PC-3 (cell line): ENCODE measurements around the gene RSAD1. TPM values are rescaled to one million over a fixed set of nuclear protein-coding genes. Genes with fewer than 3 reads are reported as not detected.
A peak's percentile ranks its signal among the peaks of the same experiment; 100 is the strongest.

Experiments used
- ATAC-seq: fragments of 200-7000 bp; cut with Tn5 transposase; 2 replicates; pipeline ENCODE4 v1.9.1; 2020; ENCODE audit warnings: mild to moderate bottlenecking, moderate library complexity
- BruUV-seq: library from RNA; stranded (reverse); fragments of 400-500 nt; replicated peaks from 2 replicates; lab custom pipeline; 2021; lab: Mats Ljungman, UMichigan
- CTCF ChIA-PET: fragments of 300-600 bp; sonication (Branson Sonifier 250); formaldehyde crosslinking; loops from one replicate; lab custom pipeline; 2022; ENCODE audit warnings: antibody characterized with exemption; lab: Charles Lee
- POLR2A ChIA-PET: fragments of 300-600 bp; sonication (Branson Sonifier 250); formaldehyde crosslinking; loops from one replicate; lab custom pipeline; 2022; ENCODE audit warnings: antibody characterized with exemption; ENCODE audit not compliant: unreplicated experiment; lab: Charles Lee
- DNase-seq: peaks from one replicate; pipeline ENCODE4 v3.0.0-alpha.2; 2015
- H2AFZ ChIP-seq: fragments of 300-600 bp; sonication (generic); 2 replicates; pipeline ENCODE4 v1.6.0; 2016; ENCODE audit warnings: antibody characterized with exemption, low read length
- H3F3A ChIP-seq: fragments of 300-600 bp; sonication (generic); one replicate; pipeline ENCODE4 v1.6.0; 2017; ENCODE audit warnings: antibody characterized with exemption, low read length, control low read depth, mild to moderate bottlenecking; ENCODE audit not compliant: unreplicated experiment
- H3K27ac ChIP-seq: fragments of 300-600 bp; sonication (generic); 2 replicates; pipeline ENCODE4 v1.5.1; 2016; ENCODE audit warnings: mild to moderate bottlenecking, low read length
- H3K27me3 ChIP-seq: fragments of 300-600 bp; sonication (generic); 2 replicates; pipeline ENCODE4 v1.6.1; 2016; ENCODE audit warnings: low read length, mixed read lengths
- H3K36me3 ChIP-seq: fragments of 300-600 bp; sonication (generic); 2 replicates; pipeline ENCODE4 v1.6.1; 2016; ENCODE audit warnings: low read depth, mixed run types, low read length, mixed read lengths
- H3K4me1 ChIP-seq: fragments of 300-600 bp; sonication (generic); 2 replicates; pipeline ENCODE4 v1.5.1; 2016; ENCODE audit warnings: low read length; ENCODE audit not compliant: insufficient read depth
- H3K4me2 ChIP-seq: fragments of 300-600 bp; sonication (generic); 2 replicates; pipeline ENCODE4 v1.6.0; 2016; ENCODE audit warnings: low read length
- H3K4me3 ChIP-seq: fragments of 300-600 bp; sonication (generic); 2 replicates; pipeline ENCODE4 v1.5.1; 2016; ENCODE audit warnings: mild to moderate bottlenecking, low read length, mixed read lengths
- H3K79me2 ChIP-seq: fragments of 300-600 bp; sonication (generic); 2 replicates; pipeline ENCODE4 v1.6.1; 2017; ENCODE audit warnings: low read length, mixed read lengths
- H3K9ac ChIP-seq: fragments of 300-600 bp; sonication (generic); 2 replicates; pipeline ENCODE4 v1.6.0; 2016; ENCODE audit warnings: mild to moderate bottlenecking, low read length
- H3K9me2 ChIP-seq: fragments of 300-600 bp; sonication (generic); replicated peaks from 2 replicates; pipeline ENCODE4 v1.6.1; 2016; ENCODE audit warnings: mixed run types, low read length, mixed read lengths
- H3K9me3 ChIP-seq: fragments of 300-600 bp; sonication (generic); 2 replicates; pipeline ENCODE4 v1.6.1; 2016; ENCODE audit warnings: low read length, mixed read lengths
- H4K20me1 ChIP-seq: fragments of 300-600 bp; sonication (generic); 2 replicates; pipeline ENCODE4 v1.6.1; 2016; ENCODE audit warnings: low read length, mixed read lengths
- CTCF ChIP-seq: fragments of 300-600 bp; sonication (generic); conservative IDR thresholded peaks from 2 replicates; pipeline ENCODE4 v1.5.1; 2017; ENCODE audit warnings: antibody characterized with exemption, low read depth, mild to moderate bottlenecking, low read length
- EZH2 ChIP-seq: fragments of 300-600 bp; sonication (generic); IDR thresholded peaks from one replicate; pipeline ENCODE4 v1.6.1; 2017; ENCODE audit warnings: antibody characterized with exemption, mild to moderate bottlenecking, low read length; ENCODE audit not compliant: unreplicated experiment
- EZH2phosphoT487 ChIP-seq: fragments of 300-600 bp; sonication (generic); IDR thresholded peaks from 2 replicates; pipeline ENCODE4 v1.6.1; 2018; ENCODE audit warnings: mild to moderate bottlenecking, antibody characterized with exemption, low read length, borderline replicate concordance
- intact Hi-C: fragments of 100-400 bp; cut with micrococcal nuclease; formaldehyde crosslinking; loops from 2 replicates; pipeline ENCODE4 v1.9.0; 2023
- total RNA-seq: library from RNA; depleted of rRNA; stranded (reverse); fragments of >200 nt; gene quantifications from 2 replicates; pipeline ENCODE4 v1.2.3, GENCODE V29; 2014

Gene RSAD1
- total RNA-seq, 1 experiment from 2014 or later = 37.7 TPM

- no peak overlapping the region for H3K4me3 ChIP-seq
- H3K27me3 ChIP-seq = no peaks in the 10 kb centered on the region
- H3F3A ChIP-seq = no peaks in the 10 kb centered on the region
- no peak for ATAC-seq
- intact Hi-C loops = no loop called here
- no peak for DNase-seq
- H3K9ac ChIP-seq = no peak overlapping the region
- no peaks in the 10 kb centered on the region for H3K9me3 ChIP-seq
- H3K4me1 ChIP-seq = peaks cover 15% of the 10 kb centered on the region
- ChIA-PET POLR2A (no interaction called here), CTCF (interaction anchor here (0.5 kb wide), 1 partner anchor 9 kb away, joined by 6 read pairs; no protein-coding TSS in a partner anchor)
- BruUV-seq = no TSS peak
- no peak for TF ChIP-seq EZH2
- no peak for TF ChIP-seq CTCF
- no peak for TF ChIP-seq EZH2phosphoT487
- H3K27ac ChIP-seq = no peak overlapping the region
- no peaks in the 10 kb centered on the region for H3K79me2 ChIP-seq
- H3K9me2 ChIP-seq = no peaks in the 10 kb centered on the region
- H3K4me2 ChIP-seq = no peak overlapping the region
- no peaks in the 10 kb centered on the region for H4K20me1 ChIP-seq
- no peaks in the 10 kb centered on the region for H3K36me3 ChIP-seq
- H2AFZ ChIP-seq = no peak overlapping the region
These were observed 12.8 kb downstream of the RSAD1 start for GRCh38 chr17:50491505-50491904.

- Histone ChIP-seq H3F3A (no peaks in the 10 kb centered on the region), H3K79me2 (no peaks in the 10 kb centered on the region), H4K20me1 (no peaks in the 10 kb centered on the region), H3K9ac (no peak overlapping the region), H3K9me2 (no peaks in the 10 kb centered on the region), H3K4me1 (peaks cover 13% of the 10 kb centered on the region), H3K4me3 (no peak overlapping the region), H3K27ac (no peak overlapping the region), H3K36me3 (no peaks in the 10 kb centered on the region), H3K9me3 (no peaks in the 10 kb centered on the region), H3K27me3 (no peaks in the 10 kb centered on the region), H3K4me2 (no peak overlapping the region), H2AFZ (no peak overlapping the region)
- ChIA-PET CTCF (no interaction called here), POLR2A (no interaction called here)
- no peak for ATAC-seq
- TF ChIP-seq CTCF (no peak), EZH2 (no peak), EZH2phosphoT487 (no peak)
- no TSS peak for BruUV-seq
- intact Hi-C loops = no loop called here
- DNase-seq = no peak
These were observed 13.6 kb downstream of the RSAD1 start for GRCh38 chr17:50492214-50492613.

GRCh38 chr17:50493744-50494143 lies 15.1 kb downstream of the RSAD1 start:
- no peak overlapping the region for H3K4me3 ChIP-seq
- no peaks in the 10 kb centered on the region for H3K79me2 ChIP-seq
- H3K4me1 ChIP-seq = peaks cover 8% of the 10 kb centered on the region
- no peaks in the 10 kb centered on the region for H3K36me3 ChIP-seq
- ATAC-seq (no peak), DNase-seq (peak; percentile 23)
- TF ChIP-seq CTCF (no peak), EZH2phosphoT487 (no peak), EZH2 (no peak)
- ChIA-PET CTCF (no interaction called here), POLR2A (interaction anchor here (0.6 kb wide), 3 partner anchors 16 to 635 kb away, joined by 3 to 5 read pairs (median 5); no protein-coding TSS in a partner anchor)
- peak overlapping the region; percentile 41 for H2AFZ ChIP-seq
- no peaks in the 10 kb centered on the region for H3K27me3 ChIP-seq
- BruUV-seq = no TSS peak
- H3K27ac ChIP-seq = no peak overlapping the region
- H3K9me2 ChIP-seq = no peaks in the 10 kb centered on the region
- H4K20me1 ChIP-seq = no peaks in the 10 kb centered on the region
- H3K9ac ChIP-seq = no peak overlapping the region
- intact Hi-C loops = no loop called here
- no peak overlapping the region for H3K4me2 ChIP-seq
- no peaks in the 10 kb centered on the region for H3F3A ChIP-seq
- H3K9me3 ChIP-seq = no peaks in the 10 kb centered on the region
